Measurements from ENCODE around the gene TBX3.

DNA sequence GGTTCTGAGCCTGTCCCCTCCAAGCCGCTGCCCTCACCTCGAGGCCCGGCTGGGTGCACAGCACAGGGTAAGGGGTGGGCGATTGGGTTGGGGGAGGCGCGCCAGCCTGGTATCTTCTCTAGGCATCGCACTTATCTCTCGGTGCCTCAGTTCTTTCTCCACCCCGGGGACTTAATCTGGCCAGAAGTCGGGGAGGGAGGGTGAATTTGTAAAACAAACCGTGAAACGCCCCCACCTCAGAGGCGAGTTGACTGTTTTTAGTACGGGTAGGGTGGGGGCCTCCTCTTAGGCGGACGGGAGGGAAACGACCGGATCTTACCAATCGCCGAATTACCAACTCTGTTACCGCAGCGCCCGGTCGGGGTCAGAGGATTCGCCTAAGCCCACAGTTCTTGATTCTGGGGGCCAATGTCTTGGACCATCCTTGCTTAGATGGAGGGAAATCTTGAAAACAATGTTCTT is 1.4 kb upstream of the TBX3 start:
- TF ChIP-seq, protein P1, sequence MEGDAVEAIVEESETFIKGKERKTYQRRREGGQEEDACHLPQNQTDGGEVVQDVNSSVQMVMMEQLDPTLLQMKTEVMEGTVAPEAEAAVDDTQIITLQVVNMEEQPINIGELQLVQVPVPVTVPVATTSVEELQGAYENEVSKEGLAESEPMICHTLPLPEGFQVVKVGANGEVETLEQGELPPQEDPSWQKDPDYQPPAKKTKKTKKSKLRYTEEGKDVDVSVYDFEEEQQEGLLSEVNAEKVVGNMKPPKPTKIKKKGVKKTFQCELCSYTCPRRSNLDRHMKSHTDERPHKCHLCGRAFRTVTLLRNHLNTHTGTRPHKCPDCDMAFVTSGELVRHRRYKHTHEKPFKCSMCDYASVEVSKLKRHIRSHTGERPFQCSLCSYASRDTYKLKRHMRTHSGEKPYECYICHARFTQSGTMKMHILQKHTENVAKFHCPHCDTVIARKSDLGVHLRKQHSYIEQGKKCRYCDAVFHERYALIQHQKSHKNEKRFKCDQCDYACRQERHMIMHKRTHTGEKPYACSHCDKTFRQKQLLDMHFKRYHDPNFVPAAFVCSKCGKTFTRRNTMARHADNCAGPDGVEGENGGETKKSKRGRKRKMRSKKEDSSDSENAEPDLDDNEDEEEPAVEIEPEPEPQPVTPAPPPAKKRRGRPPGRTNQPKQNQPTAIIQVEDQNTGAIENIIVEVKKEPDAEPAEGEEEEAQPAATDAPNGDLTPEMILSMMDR (IDR thresholded peaks at IDR 0.05; ENCODE audit: extremely low read depth in 1 of 2, insufficient read depth in 1 of 2, low read depth in 1 of 2, low read length in 2 of 2) = no peak
- no peak for TF ChIP-seq MYC (IDR thresholded peaks at IDR 0.05; ENCODE audit: low read depth, low read length)
- no peak for TF ChIP-seq POLR2A (IDR thresholded peaks at IDR 0.05; ENCODE audit: low read depth, low read length)
- no peak for TF ChIP-seq POLR2AphosphoS5 (IDR thresholded peaks at IDR 0.05; ENCODE audit: insufficient read depth, low read depth, low read length)
- TF ChIP-seq EZH2 (IDR thresholded peaks at IDR 0.05; ENCODE audit: borderline replicate concordance, low read depth, low read length, severe bottlenecking) = peak; percentile 35
- TF ChIP-seq, protein P2, sequence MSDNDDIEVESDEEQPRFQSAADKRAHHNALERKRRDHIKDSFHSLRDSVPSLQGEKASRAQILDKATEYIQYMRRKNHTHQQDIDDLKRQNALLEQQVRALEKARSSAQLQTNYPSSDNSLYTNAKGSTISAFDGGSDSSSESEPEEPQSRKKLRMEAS (IDR thresholded peaks at IDR 0.05; ENCODE audit: insufficient read depth, insufficient read length) = no peak

Measured in endothelial cell of umbilical vein (primary cell).